K562 (cell line): ENCODE results near the gene PRSS53. TPM values are rescaled to one million over a fixed set of nuclear protein-coding genes. Genes with fewer than 3 reads are reported as not detected.

Experiments
- AFF4 ChIP-seq: sonication (generic); formaldehyde crosslinking; IDR thresholded peaks from 2 replicates; pipeline ENCODE4 v1.8.0; 2023; ENCODE audit warnings: mild to moderate bottlenecking, missing genetic modification reagents
- ARID1B ChIP-seq: fragments of 450-650 bp; IDR thresholded peaks from 2 replicates; pipeline ENCODE4 v1.6.1; 2016; ENCODE audit warnings: antibody characterized with exemption, mild to moderate bottlenecking, inconsistent platforms
- ATF1 ChIP-seq, 2 experiments: fragments of 450-650 bp in 1 of 2; IDR thresholded peaks; 2 replicates each; pipeline ENCODE4 v1.6.1; 2016; ENCODE audit warnings: missing compliant biosample characterization in 1 of 2, missing genetic modification characterization in 1 of 2
- ATF4 ChIP-seq: fragments of 450-650 bp; formaldehyde crosslinking; IDR thresholded peaks from 2 replicates; pipeline ENCODE4 v1.4.0; 2022; ENCODE audit warnings: mild to moderate bottlenecking, moderate library complexity
- ATF7 ChIP-seq: fragments of 450-650 bp; IDR thresholded peaks from 2 replicates; pipeline ENCODE4 v1.7.1; 2014; ENCODE audit warnings: mild to moderate bottlenecking, moderate library complexity
- CCNT2 ChIP-seq: IDR thresholded peaks from 2 replicates; pipeline ENCODE4 v1.6.1; 2011; ENCODE audit warnings: borderline replicate concordance, low read depth, mild to moderate bottlenecking, moderate library complexity, mixed read lengths, low read length; ENCODE audit not compliant: insufficient read length; ENCODE audit errors: extremely low read depth
- EP300 ChIP-seq: IDR thresholded peaks from 2 replicates; pipeline ENCODE4 v1.6.1; 2012; ENCODE audit warnings: low read length, improper control_type of control experiment
- GABPB1 ChIP-seq: sonication (generic); formaldehyde crosslinking; IDR thresholded peaks from 2 replicates; pipeline ENCODE4 v1.8.0; 2022; ENCODE audit warnings: mild to moderate bottlenecking, missing genetic modification reagents
- HDGF ChIP-seq: fragments of 450-650 bp; IDR thresholded peaks from 2 replicates; pipeline ENCODE4 v1.6.1; 2016
- L3MBTL2 ChIP-seq: fragments of 450-650 bp; IDR thresholded peaks from 2 replicates; pipeline ENCODE4 v1.6.1; 2016; ENCODE audit warnings: mild to moderate bottlenecking, moderate library complexity
- MAZ ChIP-seq, 2 experiments: fragments of 450-650 bp in 1 of 2; sonication (generic) in 1 of 2; formaldehyde crosslinking; IDR thresholded peaks in 1 of 2; conservative IDR thresholded peaks in 1 of 2; 2 replicates each; pipeline versions ENCODE4 v1.4.0 to v1.5.0; 2020; ENCODE audit warnings: mild to moderate bottlenecking in 1 of 2, missing genetic modification reagents in 1 of 2
- POLR2B ChIP-seq: fragments of 450-650 bp; IDR thresholded peaks from 2 replicates; pipeline ENCODE4 v1.6.1; 2018; ENCODE audit warnings: low read depth; ENCODE audit not compliant: partially characterized antibody
- SIN3B ChIP-seq: fragments of 450-650 bp; IDR thresholded peaks from 2 replicates; pipeline ENCODE4 v1.6.1; 2017; ENCODE audit warnings: low read depth, mild to moderate bottlenecking, moderate library complexity
- THRA ChIP-seq: fragments of 450-650 bp; IDR thresholded peaks from 2 replicates; pipeline ENCODE4 v1.6.1; 2017; ENCODE audit warnings: mild to moderate bottlenecking, moderate library complexity
- ZNF263 ChIP-seq: sonication (generic); formaldehyde crosslinking; IDR thresholded peaks from 2 replicates; pipeline ENCODE4 v1.8.0; 2022; ENCODE audit warnings: mild to moderate bottlenecking, missing genetic modification reagents, borderline replicate concordance
- ZNF395 ChIP-seq: fragments of 200-800 bp; sonication (Bioruptor generic); IDR thresholded peaks from 2 replicates; pipeline ENCODE4 v1.6.1; 2017; ENCODE audit warnings: missing genetic modification characterization, missing compliant biosample characterization
- ZNF57 ChIP-seq: fragments of 450-650 bp; formaldehyde crosslinking; IDR thresholded peaks from 2 replicates; pipeline ENCODE4 v1.4.0; 2020; ENCODE audit warnings: mild to moderate bottlenecking, moderate library complexity
- polyA plus RNA-seq, 8 experiments: library from polyadenylated mRNA; depleted of rRNA in 4 of 8; stranded (reverse) in 5 of 8; unstranded in 3 of 8; fragments of >200 nt; fragmentation: Nextera tagmentation in 2 of 8; fragmentation: Illumina TruSeq in 1 of 8; extraction: Ambion mirVana in 2 of 8; extraction: Trizol in 1 of 8; gene quantifications; 2 replicates each; pipeline versions ENCODE4 v1.2.1 to v1.2.3, GENCODE V29; 2011 to 2014; ENCODE audit warnings: inconsistent platforms in 1 of 8, missing spikeins in 1 of 8
- total RNA-seq, 7 experiments: library from RNA; depleted of rRNA in 6 of 7; stranded (reverse); fragments of >200 nt in 6 of 7; fragmentation: Illumina TruSeq in 2 of 7; extraction: Trizol in 2 of 7; gene quantifications; 2 replicates each; pipeline versions ENCODE4 v1.2.1 to v1.2.3, GENCODE V29; 2011 to 2021; ENCODE audit warnings: low replicate concordance in 1 of 7

The PRSS53 gene
- total and polyA plus RNA-seq, 9 of the 15 experiments (the other 6 are each of a cell fraction or from before 2014, with no cell fraction given) = 0.40 to 1.9 (median 0.78) TPM; not detected in 2

GRCh38 chr16:31105677-31106213 is 17.0 kb upstream of the PRSS53 start (continued):
- TF ChIP-seq GABPB1 (CRISPR knock-in tag) (0 out of 2 replicates have a peak, but pooled peaks have one; percentile 42), ZNF57 (CRISPR knock-in tag) (0 out of 2 replicates have a peak, but pooled peaks have one; percentile 13), SIN3B (no peak), ZNF263 (peak; percentile 77), ATF7 (peak; percentile 56), CCNT2 (peak; percentile 99), ZNF395 (0 out of 2 replicates have a peak, but pooled peaks have one; percentile 49), EP300 (peak; percentile 82), POLR2B (peak; percentile 40), ATF4 (CRISPR knock-in tag) (0 out of 2 replicates have a peak, but pooled peaks have one; percentile 30), ATF1 (CRISPR knock-in tag; IDR thresholded peaks at IDR 0.05) (no peak), ATF1 (tag; IDR thresholded peaks at IDR 0.05) (0 out of 2 replicates have a peak, but pooled peaks have one; percentile 46), HDGF (no peak), L3MBTL2 (peak; percentile 95), MAZ (CRISPR knock-in tag; conservative IDR thresholded peaks at IDR 0.05 in 1 of 2, IDR thresholded peaks at IDR 0.05 in 1 of 2) (peak; percentile 76), AFF4 (CRISPR knock-in tag) (0 out of 2 replicates have a peak, but pooled peaks have one; percentile 40), ARID1B (peak; percentile 66), THRA (peak; percentile 99)
